Fibroblast of upper back skin (primary cell): Measurements from ENCODE around the gene CD28.

Source experiments
- DNase-seq: peaks from one replicate; pipeline ENCODE4 v3.0.0-alpha.2; 2013

Gene CD28

GRCh38 chr2:203719456-203720410 lies 13.3 kb downstream of the CD28 start:
- DNase-seq = no peak

GRCh38 chr2:203720915-203721672 lies 14.7 kb downstream of the CD28 start:
- no peak for DNase-seq

GRCh38 chr2:203721781-203722300 lies 15.4 kb downstream of the CD28 start:
- no peak for DNase-seq

GRCh38 chr2:203722411-203722810 lies 16.0 kb downstream of the CD28 start:
- DNase-seq = no peak

GRCh38 chr2:203728321-203728720 lies 21.9 kb downstream of the CD28 start:
- peak; percentile 5 for DNase-seq

- no peak for DNase-seq
Measured at GRCh38 chr2:203730076-203730729, 23.8 kb downstream of the CD28 start.

GRCh38 chr2:203730883-203731282 lies 24.4 kb downstream of the CD28 start:
- DNase-seq = no peak

GRCh38 chr2:203732092-203732952 lies 25.9 kb downstream of the CD28 start:
- DNase-seq = no peak

GRCh38 chr2:203732953-203733510 lies 26.6 kb downstream of the CD28 start:
- DNase-seq = no peak

GRCh38 chr2:203733684-203734083 lies 27.2 kb downstream of the CD28 start:
- DNase-seq = no peak

GRCh38 chr2:203734276-203734983 lies 28.0 kb downstream of the CD28 start:
- DNase-seq = no peak

- DNase-seq = no peak
Measured at GRCh38 chr2:203737360-203737759, 30.9 kb downstream of the CD28 start.

- DNase-seq = no peak
Measured at GRCh38 chr2:203739351-203739750, 32.9 kb downstream of the CD28 start.

- DNase-seq = peak; percentile 49
Measured at GRCh38 chr2:203740871-203741281, 34.4 kb downstream of the CD28 start.

GRCh38 chr2:203741566-203741965 lies 35.1 kb downstream of the CD28 start:
- DNase-seq = no peak

- peak; percentile 45 for DNase-seq
Measured at GRCh38 chr2:203743441-203743981, 37.1 kb downstream of the CD28 start.

GRCh38 chr2:203744091-203744490 lies 37.7 kb downstream of the CD28 start:
- DNase-seq = peak; percentile 27

- DNase-seq = no peak
Measured at GRCh38 chr2:203745267-203745666, 38.8 kb downstream of the CD28 start.

- DNase-seq = no peak
Measured at GRCh38 chr2:203748331-203749126, 42.1 kb downstream of the CD28 start.
